NCI-H2171 (cell line): Measurements from ENCODE around the gene TPCN2.

ENCODE experiments used
- DNase-seq: peaks from one replicate; lab custom pipeline; 2025; lab: John Stamatoyannopoulos, UW

Gene TPCN2

GRCh38 chr11:69167130-69167915, 118.6 kb downstream of the TPCN2 start:
- no peak for DNase-seq

DNA sequence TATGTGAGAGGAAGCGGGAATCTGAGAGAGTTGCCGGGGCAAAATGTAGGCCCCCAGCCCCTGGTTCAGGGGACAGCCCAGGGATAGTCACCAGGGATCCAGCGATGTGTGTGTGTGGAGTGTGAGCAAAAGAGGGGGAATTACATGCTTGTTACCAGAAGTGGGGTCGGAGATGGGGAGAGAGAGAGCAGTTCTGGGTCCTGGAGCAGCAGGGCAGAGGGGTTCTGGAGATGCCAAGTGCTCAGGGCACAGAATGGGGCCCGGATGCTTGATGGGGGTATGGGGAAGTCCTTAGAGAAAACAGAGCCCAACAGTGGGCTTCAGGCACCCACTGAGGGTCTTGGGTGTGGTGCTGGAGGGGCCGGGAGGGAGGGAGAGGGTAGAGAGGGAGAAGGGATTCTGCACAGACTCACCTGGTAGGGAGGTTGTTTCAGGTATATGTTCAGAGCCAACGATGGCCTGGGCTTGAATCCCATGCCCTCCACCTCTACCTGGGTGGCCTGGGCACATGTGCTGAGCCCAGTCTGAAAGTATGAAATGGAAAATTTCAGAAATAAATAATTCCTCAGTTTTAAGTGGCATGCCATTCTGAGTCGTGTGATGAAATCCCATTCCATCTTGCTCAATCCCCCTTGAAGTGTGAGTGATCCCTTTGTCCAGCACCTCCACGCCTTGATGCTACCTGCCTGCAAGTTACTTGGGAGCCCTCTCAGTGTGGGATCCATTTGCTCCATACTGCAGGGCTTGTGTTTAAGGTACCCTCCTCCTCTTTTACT, 119.4 kb downstream of the TPCN2 start:
- DNase-seq, result no peak

DNA sequence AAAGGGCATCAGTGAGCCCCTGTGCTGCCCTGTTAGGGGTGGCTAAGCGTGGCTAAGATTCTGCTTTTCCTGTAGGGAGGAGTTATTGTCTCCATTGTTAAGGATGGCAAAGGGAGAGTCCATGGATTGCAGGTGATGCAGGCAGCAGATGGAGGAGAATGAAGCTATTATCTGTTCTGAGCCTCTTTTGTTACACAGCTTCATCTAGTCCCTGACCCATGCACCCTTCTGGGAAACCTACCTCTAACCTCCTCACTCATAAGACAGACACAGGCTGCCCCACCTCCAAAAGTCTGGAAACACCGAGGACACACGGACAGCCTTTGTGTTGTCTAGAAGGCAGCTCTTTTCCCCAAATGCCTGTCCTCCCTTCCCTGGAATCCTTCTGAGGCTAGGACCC, 120.7 kb downstream of the TPCN2 start:
- DNase-seq, result no peak

- no peak for DNase-seq
Observed at GRCh38 chr11:69170704-69171103, 122.0 kb downstream of the TPCN2 start.

DNA sequence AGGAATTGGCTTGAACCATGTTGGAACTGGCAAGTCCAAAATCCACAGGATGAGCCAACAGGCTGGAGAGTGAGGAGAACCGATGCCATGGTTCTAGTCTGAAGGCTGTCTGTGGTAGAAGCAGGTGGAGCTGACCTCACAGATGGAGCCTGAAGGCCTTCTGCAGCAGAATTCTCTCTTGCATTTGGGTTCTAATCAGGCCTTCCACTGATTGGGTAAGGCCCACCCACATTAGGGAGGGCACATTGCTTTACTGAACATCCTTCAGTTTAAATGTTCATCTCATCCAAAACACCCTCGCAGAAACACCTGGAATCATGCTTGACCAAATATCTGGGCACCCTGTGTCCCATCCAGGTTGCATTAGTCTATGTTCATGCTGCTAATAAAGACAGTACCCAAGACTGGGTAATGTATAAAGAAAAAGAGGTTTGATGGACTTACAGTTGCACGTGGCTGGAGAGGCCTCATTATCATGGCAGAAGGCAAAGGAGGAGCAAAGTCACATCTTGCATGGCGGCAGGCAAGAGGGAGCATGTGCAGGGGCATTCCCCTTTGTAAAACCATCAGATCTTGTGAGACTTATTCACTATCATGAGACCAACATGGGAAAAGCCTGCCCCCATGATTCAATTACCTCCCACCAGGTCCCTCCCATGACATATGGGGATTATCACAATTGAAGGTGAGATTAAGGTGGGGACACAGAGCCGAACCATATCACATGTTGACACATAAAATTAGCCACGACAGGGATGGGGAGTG, 122.9 kb downstream of the TPCN2 start:
- DNase-seq, result no peak

DNA sequence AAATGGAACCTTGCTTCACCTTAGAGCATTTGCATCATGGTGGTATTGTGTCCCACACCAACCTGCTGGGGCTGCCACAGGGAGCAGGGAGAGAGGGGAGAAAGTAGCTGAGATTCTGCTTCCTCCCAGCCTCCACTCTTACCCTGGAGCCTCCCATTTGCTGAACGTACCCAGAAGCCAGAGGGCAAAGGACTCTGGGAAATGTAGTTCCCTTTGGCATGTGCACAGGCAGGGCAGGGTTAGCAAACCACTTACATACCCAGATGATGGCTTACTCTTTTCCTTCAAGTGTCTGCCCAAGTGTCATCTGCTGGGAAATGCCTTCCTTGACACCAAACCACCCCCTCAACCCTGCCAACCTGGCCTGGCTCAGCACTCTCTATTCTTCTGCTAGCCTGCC, 123.9 kb downstream of the TPCN2 start:
- DNase-seq, result no peak

DNA sequence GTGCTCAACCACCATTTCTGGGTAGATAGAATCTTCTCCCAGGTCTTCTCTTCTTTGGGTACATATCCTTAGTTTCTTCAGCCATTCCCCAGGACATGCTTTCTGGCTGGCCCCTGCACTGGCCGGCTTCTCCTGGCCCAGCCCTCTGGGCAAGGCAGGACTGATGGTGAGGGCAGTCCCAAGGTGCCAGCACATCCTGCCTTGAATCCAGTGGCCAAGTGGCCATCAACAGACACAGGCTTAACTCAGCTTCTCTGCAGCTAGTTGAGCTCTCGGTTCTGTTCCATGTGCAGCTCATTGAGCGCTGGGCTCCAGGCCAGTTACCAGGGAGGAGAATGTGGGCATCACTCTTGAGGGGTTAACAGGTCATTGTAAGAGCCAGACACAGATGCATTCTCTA, 124.6 kb downstream of the TPCN2 start:
- DNase-seq, result no peak

DNA sequence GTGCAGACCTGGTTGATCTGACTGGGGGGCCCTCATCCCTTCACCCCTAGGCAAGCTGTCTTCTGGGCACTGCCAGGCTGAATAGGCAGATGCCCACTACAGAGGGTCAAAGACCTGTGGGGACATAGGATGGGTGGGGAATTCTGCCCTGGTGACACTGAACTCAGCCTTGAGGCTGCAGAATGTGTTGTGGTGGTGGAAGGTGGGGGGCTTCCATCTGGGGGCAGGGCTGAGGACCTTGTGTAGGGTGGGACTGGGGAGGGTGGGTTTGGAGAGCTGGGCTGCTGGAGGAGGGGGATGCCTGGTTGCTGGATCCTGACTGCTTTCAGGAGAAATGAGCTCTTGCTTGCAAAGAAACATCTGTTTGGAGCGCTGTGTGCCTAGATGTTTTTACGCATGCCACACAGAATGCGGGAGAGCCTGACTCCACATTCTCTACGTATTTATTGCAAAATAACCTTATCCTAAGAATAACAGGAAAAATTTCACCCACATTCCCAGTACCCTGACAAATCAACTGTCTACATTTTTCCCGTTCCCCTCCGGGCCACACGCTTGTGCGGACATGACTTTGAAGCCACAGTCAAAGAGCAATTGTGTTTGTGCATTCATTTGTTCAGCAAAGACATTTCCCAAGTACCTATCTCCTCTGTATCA, 125.3 kb downstream of the TPCN2 start:
- DNase-seq, result no peak

GRCh38 chr11:69174841-69175240, 126.1 kb downstream of the TPCN2 start:
- no peak for DNase-seq

GRCh38 chr11:69178819-69179482, 130.2 kb downstream of the TPCN2 start:
- no peak for DNase-seq

DNA sequence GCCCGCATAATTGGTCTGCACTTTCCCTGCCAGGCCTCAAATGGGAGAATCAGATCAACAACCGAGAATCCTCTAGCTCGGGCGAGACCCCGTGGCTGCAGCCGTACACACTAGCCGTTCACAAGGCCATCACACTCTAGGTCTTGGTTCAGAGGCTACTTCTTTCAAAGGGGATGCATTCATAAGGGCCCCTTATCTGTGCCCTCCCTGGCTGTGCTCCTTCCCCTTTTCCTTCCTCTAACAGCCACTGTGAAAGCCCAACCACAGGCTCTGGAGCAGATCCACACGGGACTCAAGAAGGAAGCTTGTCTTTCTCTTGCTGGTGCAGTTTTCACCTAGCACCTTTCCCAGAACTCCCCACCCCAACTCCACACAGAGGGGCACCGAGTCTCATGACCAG, 131.5 kb downstream of the TPCN2 start:
- no peak for DNase-seq

GRCh38 chr11:69180726-69181125, 132.0 kb downstream of the TPCN2 start:
- DNase-seq, result no peak

DNA sequence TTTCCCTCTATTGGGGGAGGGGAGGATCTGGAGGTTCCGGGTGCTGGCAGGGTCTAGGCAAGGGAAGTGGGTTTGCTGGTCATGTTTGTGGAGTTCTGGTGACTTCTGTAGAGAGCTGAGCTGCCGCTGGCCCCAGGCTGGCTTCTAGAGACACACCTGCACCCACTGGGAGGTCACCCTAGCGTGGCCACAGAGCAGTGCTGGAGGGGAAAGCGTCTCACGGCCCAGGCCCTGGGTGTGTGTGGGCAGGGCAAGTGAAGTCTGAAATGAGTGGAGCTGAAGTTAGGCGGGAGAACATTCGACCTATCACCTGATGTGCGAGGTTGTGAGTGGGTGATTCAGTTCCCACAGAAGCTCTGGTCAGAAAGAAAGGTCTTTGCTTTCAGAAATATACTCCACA, 134.9 kb downstream of the TPCN2 start:
- no peak for DNase-seq
